Panc1 (cell line): ENCODE data around the gene ZNF680.

ENCODE experiments used
- POLR2AphosphoS5 ChIP-seq: IDR thresholded peaks from 2 replicates; pipeline ENCODE4 v1.6.1; 2012; ENCODE audit warnings: mild to moderate bottlenecking, low read depth, low read length, moderate library complexity
- SIN3A ChIP-seq: IDR thresholded peaks from 2 replicates; pipeline ENCODE4 v1.6.1; 2012; ENCODE audit warnings: low read depth, mild to moderate bottlenecking, low read length, moderate library complexity, borderline replicate concordance; ENCODE audit not compliant: insufficient read depth
- TCF7L2 ChIP-seq: IDR thresholded peaks from 2 replicates; pipeline ENCODE4 v1.6.1; 2011; ENCODE audit warnings: mild to moderate bottlenecking, low read depth, low read length, inconsistent platforms
- TF ChIP-seq, protein P1 (sequence below): fragments of 450-650 bp; IDR thresholded peaks from 2 replicates; pipeline ENCODE4 v1.5.1; 2017; ENCODE audit warnings: mild to moderate bottlenecking
- TF ChIP-seq, protein P2 (sequence below), 2 experiments: IDR thresholded peaks; 2 replicates each; pipeline ENCODE4 v1.6.1; 2011 to 2012; ENCODE audit warnings: low read depth in 2 of 2, control low read depth in 1 of 2, low read length in 1 of 2, mild to moderate bottlenecking in 1 of 2, moderate library complexity in 1 of 2; ENCODE audit not compliant: insufficient read depth in 1 of 2

DNA sequence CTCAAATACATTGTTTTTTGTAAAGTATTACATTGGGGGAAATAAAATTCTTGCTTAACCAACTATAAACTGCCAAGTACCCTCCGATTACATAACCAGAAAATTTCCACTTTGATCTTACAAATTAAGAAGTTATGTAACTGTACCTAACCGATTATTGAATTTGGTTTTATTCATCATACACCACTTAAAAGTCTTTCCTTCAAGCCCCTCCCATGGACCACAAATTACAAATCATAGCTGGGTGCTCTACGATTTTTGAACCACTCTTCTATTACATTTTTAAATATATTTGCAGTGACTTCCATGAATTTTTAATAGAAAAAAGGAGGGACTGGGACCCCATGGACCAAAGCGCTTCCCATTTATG is 630 bp downstream of the ZNF680 start:
- TF ChIP-seq, protein P1, sequence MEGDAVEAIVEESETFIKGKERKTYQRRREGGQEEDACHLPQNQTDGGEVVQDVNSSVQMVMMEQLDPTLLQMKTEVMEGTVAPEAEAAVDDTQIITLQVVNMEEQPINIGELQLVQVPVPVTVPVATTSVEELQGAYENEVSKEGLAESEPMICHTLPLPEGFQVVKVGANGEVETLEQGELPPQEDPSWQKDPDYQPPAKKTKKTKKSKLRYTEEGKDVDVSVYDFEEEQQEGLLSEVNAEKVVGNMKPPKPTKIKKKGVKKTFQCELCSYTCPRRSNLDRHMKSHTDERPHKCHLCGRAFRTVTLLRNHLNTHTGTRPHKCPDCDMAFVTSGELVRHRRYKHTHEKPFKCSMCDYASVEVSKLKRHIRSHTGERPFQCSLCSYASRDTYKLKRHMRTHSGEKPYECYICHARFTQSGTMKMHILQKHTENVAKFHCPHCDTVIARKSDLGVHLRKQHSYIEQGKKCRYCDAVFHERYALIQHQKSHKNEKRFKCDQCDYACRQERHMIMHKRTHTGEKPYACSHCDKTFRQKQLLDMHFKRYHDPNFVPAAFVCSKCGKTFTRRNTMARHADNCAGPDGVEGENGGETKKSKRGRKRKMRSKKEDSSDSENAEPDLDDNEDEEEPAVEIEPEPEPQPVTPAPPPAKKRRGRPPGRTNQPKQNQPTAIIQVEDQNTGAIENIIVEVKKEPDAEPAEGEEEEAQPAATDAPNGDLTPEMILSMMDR, result no peak
- TF ChIP-seq POLR2AphosphoS5, result no peak
- TF ChIP-seq, protein P2, sequence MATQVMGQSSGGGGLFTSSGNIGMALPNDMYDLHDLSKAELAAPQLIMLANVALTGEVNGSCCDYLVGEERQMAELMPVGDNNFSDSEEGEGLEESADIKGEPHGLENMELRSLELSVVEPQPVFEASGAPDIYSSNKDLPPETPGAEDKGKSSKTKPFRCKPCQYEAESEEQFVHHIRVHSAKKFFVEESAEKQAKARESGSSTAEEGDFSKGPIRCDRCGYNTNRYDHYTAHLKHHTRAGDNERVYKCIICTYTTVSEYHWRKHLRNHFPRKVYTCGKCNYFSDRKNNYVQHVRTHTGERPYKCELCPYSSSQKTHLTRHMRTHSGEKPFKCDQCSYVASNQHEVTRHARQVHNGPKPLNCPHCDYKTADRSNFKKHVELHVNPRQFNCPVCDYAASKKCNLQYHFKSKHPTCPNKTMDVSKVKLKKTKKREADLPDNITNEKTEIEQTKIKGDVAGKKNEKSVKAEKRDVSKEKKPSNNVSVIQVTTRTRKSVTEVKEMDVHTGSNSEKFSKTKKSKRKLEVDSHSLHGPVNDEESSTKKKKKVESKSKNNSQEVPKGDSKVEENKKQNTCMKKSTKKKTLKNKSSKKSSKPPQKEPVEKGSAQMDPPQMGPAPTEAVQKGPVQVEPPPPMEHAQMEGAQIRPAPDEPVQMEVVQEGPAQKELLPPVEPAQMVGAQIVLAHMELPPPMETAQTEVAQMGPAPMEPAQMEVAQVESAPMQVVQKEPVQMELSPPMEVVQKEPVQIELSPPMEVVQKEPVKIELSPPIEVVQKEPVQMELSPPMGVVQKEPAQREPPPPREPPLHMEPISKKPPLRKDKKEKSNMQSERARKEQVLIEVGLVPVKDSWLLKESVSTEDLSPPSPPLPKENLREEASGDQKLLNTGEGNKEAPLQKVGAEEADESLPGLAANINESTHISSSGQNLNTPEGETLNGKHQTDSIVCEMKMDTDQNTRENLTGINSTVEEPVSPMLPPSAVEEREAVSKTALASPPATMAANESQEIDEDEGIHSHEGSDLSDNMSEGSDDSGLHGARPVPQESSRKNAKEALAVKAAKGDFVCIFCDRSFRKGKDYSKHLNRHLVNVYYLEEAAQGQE (IDR thresholded peaks at IDR 0.05; ENCODE audit: insufficient read depth in 1 of 2, low read depth in 2 of 2, low read length in 1 of 2), result no peak
- TF ChIP-seq SIN3A, result no peak
- TF ChIP-seq TCF7L2, result no peak
